ENCODE results near the gene NFIX.

Gene NFIX

GRCh38 chr19:12987781-12988180 lies 7.5 kb upstream of the NFIX start:
- no peak for DNase-seq (ENCODE audit: low spot score)

- DNase-seq (ENCODE audit: low spot score) = no peak
Measured at GRCh38 chr19:12990431-12990830, 4.8 kb upstream of the NFIX start.

GRCh38 chr19:12990853-12991252 lies 4.4 kb upstream of the NFIX start:
- DNase-seq (ENCODE audit: low spot score) = no peak

GRCh38 chr19:12991296-12991695 lies 4.0 kb upstream of the NFIX start:
- DNase-seq (ENCODE audit: low spot score) = no peak

GRCh38 chr19:12992729-12993128 lies 2.5 kb upstream of the NFIX start:
- no peak for DNase-seq (ENCODE audit: low spot score)

GRCh38 chr19:12993562-12993961 lies 1.7 kb upstream of the NFIX start:
- DNase-seq (ENCODE audit: low spot score) = no peak

- peak; percentile 16 for DNase-seq (ENCODE audit: low spot score)
Measured at GRCh38 chr19:12995596-12996405, 526 bp downstream of the NFIX start.

GRCh38 chr19:12996406-12997094 lies 1.3 kb downstream of the NFIX start:
- no peak for DNase-seq (ENCODE audit: low spot score)

GRCh38 chr19:12997179-12997966 lies 2.1 kb downstream of the NFIX start:
- no peak for DNase-seq (ENCODE audit: low spot score)

GRCh38 chr19:12997967-12998940 lies 3.0 kb downstream of the NFIX start:
- DNase-seq (ENCODE audit: low spot score) = no peak

- DNase-seq (ENCODE audit: low spot score) = no peak
Measured at GRCh38 chr19:13001166-13001501, 5.9 kb downstream of the NFIX start.

GRCh38 chr19:13001502-13002165 lies 6.4 kb downstream of the NFIX start:
- DNase-seq (ENCODE audit: low spot score) = peak; percentile 79

- DNase-seq (ENCODE audit: low spot score) = peak; percentile 93
Measured at GRCh38 chr19:13002166-13002898, 7.1 kb downstream of the NFIX start.

GRCh38 chr19:13003081-13003480 lies 7.8 kb downstream of the NFIX start:
- peak; percentile 69 for DNase-seq (ENCODE audit: low spot score)

GRCh38 chr19:13004273-13004672 lies 9.0 kb downstream of the NFIX start:
- DNase-seq (ENCODE audit: low spot score) = no peak

- DNase-seq (ENCODE audit: low spot score) = no peak
Measured at GRCh38 chr19:13005253-13005652, 10.0 kb downstream of the NFIX start.

- no peak for DNase-seq (ENCODE audit: low spot score)
Measured at GRCh38 chr19:13005861-13006370, 10.6 kb downstream of the NFIX start.

- no peak for DNase-seq (ENCODE audit: low spot score)
Measured at GRCh38 chr19:13006431-13007281, 11.4 kb downstream of the NFIX start.

All from cerebellar cortex (tissue), 1 donor.